HEK293 (cell line): ENCODE results near the gene CACNA1H.

ENCODE experiments used
- OSR2 ChIP-seq: fragments of 450-650 bp; formaldehyde crosslinking; IDR thresholded peaks from 2 replicates; pipeline ENCODE4 v1.5.1; 2016; ENCODE audit warnings: missing biosample characterization, missing genetic modification characterization
- PBX3 ChIP-seq: sonication (generic); formaldehyde crosslinking; IDR thresholded peaks from 2 replicates; pipeline ENCODE4 v1.8.1; 2022; ENCODE audit warnings: mild to moderate bottlenecking, moderate library complexity, missing genetic modification reagents
- SP2 ChIP-seq: fragments of 450-650 bp; formaldehyde crosslinking; IDR thresholded peaks from 2 replicates; pipeline ENCODE4 v1.5.1; 2016; ENCODE audit warnings: missing biosample characterization, missing genetic modification characterization
- YY1 ChIP-seq: fragments of 450-650 bp; formaldehyde crosslinking; IDR thresholded peaks from 2 replicates; pipeline ENCODE4 v1.5.1; 2018; ENCODE audit warnings: missing biosample characterization, missing genetic modification characterization
- ZBTB8A ChIP-seq: fragments of 450-650 bp; formaldehyde crosslinking; IDR thresholded peaks from 2 replicates; pipeline ENCODE4 v1.5.1; 2016; ENCODE audit warnings: missing biosample characterization, missing genetic modification characterization
- ZNF23 ChIP-seq: fragments of 450-650 bp; formaldehyde crosslinking; IDR thresholded peaks from 2 replicates; pipeline ENCODE4 v1.5.1; 2016; ENCODE audit warnings: missing biosample characterization, missing genetic modification characterization, borderline replicate concordance
- ZNF404 ChIP-seq: fragments of 450-650 bp; formaldehyde crosslinking; IDR thresholded peaks from 2 replicates; pipeline ENCODE4 v1.5.1; 2017; ENCODE audit warnings: missing biosample characterization, missing genetic modification characterization
- ZNF571 ChIP-seq: fragments of 450-650 bp; formaldehyde crosslinking; IDR thresholded peaks from 2 replicates; pipeline ENCODE4 v1.5.0; 2017; ENCODE audit warnings: missing biosample characterization, missing genetic modification characterization
- ZNF776 ChIP-seq: fragments of 450-650 bp; formaldehyde crosslinking; IDR thresholded peaks from 2 replicates; pipeline ENCODE4 v1.5.0; 2017; ENCODE audit warnings: missing biosample characterization, missing genetic modification characterization, borderline replicate concordance
- ZNF777 ChIP-seq: fragments of 450-650 bp; formaldehyde crosslinking; IDR thresholded peaks from 2 replicates; pipeline ENCODE4 v1.5.1; 2017; ENCODE audit warnings: missing biosample characterization, missing genetic modification characterization, borderline replicate concordance
- ZNF785 ChIP-seq: fragments of 450-650 bp; formaldehyde crosslinking; IDR thresholded peaks from 2 replicates; pipeline ENCODE4 v1.5.1; 2016; ENCODE audit warnings: missing biosample characterization, missing genetic modification characterization
- TF ChIP-seq, protein P1 (sequence below): IDR thresholded peaks from 2 replicates; pipeline ENCODE4 v1.6.1; 2011; ENCODE audit warnings: mild to moderate bottlenecking, low read depth, low read length, borderline replicate concordance
- TF ChIP-seq, protein P2 (sequence below): fragments of 450-650 bp; formaldehyde crosslinking; IDR thresholded peaks from 2 replicates; pipeline ENCODE4 v1.5.1; 2016; ENCODE audit warnings: missing biosample characterization, missing genetic modification characterization
- TF ChIP-seq, protein P3 (sequence below): fragments of 450-650 bp; formaldehyde crosslinking; IDR thresholded peaks from 2 replicates; pipeline ENCODE4 v1.5.1; 2016; ENCODE audit warnings: missing biosample characterization, missing genetic modification characterization

GRCh38 chr16:1157639-1158455, 4.9 kb downstream of the CACNA1H start:
- TF ChIP-seq, protein P1, sequence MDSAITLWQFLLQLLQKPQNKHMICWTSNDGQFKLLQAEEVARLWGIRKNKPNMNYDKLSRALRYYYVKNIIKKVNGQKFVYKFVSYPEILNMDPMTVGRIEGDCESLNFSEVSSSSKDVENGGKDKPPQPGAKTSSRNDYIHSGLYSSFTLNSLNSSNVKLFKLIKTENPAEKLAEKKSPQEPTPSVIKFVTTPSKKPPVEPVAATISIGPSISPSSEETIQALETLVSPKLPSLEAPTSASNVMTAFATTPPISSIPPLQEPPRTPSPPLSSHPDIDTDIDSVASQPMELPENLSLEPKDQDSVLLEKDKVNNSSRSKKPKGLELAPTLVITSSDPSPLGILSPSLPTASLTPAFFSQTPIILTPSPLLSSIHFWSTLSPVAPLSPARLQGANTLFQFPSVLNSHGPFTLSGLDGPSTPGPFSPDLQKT: no peak
- TF ChIP-seq ZNF23 (tag by site-specific recombination) (no peak), OSR2 (no peak), SP2 (no peak), YY1 (tag by site-specific recombination) (no peak), ZNF776 (tag by site-specific recombination) (no peak), PBX3 (CRISPR knock-in tag) (no peak), ZNF571 (tag by site-specific recombination) (no peak), ZBTB8A (tag by site-specific recombination) (no peak), ZNF404 (tag by site-specific recombination) (no peak), ZNF777 (tag by site-specific recombination) (no peak), ZNF785 (no peak)
- TF ChIP-seq, protein P2, sequence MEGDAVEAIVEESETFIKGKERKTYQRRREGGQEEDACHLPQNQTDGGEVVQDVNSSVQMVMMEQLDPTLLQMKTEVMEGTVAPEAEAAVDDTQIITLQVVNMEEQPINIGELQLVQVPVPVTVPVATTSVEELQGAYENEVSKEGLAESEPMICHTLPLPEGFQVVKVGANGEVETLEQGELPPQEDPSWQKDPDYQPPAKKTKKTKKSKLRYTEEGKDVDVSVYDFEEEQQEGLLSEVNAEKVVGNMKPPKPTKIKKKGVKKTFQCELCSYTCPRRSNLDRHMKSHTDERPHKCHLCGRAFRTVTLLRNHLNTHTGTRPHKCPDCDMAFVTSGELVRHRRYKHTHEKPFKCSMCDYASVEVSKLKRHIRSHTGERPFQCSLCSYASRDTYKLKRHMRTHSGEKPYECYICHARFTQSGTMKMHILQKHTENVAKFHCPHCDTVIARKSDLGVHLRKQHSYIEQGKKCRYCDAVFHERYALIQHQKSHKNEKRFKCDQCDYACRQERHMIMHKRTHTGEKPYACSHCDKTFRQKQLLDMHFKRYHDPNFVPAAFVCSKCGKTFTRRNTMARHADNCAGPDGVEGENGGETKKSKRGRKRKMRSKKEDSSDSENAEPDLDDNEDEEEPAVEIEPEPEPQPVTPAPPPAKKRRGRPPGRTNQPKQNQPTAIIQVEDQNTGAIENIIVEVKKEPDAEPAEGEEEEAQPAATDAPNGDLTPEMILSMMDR (tag by site-specific recombination): no peak
- TF ChIP-seq, protein P3, sequence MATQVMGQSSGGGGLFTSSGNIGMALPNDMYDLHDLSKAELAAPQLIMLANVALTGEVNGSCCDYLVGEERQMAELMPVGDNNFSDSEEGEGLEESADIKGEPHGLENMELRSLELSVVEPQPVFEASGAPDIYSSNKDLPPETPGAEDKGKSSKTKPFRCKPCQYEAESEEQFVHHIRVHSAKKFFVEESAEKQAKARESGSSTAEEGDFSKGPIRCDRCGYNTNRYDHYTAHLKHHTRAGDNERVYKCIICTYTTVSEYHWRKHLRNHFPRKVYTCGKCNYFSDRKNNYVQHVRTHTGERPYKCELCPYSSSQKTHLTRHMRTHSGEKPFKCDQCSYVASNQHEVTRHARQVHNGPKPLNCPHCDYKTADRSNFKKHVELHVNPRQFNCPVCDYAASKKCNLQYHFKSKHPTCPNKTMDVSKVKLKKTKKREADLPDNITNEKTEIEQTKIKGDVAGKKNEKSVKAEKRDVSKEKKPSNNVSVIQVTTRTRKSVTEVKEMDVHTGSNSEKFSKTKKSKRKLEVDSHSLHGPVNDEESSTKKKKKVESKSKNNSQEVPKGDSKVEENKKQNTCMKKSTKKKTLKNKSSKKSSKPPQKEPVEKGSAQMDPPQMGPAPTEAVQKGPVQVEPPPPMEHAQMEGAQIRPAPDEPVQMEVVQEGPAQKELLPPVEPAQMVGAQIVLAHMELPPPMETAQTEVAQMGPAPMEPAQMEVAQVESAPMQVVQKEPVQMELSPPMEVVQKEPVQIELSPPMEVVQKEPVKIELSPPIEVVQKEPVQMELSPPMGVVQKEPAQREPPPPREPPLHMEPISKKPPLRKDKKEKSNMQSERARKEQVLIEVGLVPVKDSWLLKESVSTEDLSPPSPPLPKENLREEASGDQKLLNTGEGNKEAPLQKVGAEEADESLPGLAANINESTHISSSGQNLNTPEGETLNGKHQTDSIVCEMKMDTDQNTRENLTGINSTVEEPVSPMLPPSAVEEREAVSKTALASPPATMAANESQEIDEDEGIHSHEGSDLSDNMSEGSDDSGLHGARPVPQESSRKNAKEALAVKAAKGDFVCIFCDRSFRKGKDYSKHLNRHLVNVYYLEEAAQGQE (tag by site-specific recombination): no peak
